Measurements from ENCODE around the gene ELP4. TPM values are rescaled to one million over a fixed set of nuclear protein-coding genes. Genes with fewer than 3 reads are reported as not detected.

ELP4 gene
- total and polyA plus RNA-seq, 9 of the 15 experiments (the other 6 are each of a cell fraction or from before 2014, with no cell fraction given) = 24.1 to 60.3 (median 38.7) TPM

DNA sequence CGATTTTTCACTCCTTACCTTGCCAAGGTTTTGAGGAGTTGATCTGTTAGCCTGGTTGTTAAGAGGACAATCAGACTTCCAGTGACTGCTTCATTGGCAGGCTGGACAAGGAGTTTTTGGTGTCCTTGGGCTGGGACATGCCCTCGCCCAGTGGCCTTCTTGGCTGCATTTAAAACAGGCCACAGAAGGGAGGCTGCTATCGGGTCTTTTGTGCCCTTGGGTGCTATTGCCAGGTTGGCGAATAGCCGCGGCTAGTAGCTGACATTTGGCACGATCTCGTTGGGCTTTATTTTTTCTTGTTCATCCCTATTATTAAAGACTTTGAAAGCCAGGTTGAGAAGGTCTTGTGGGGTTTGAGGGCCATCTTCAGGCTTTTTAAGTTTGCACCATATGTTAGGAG, 99.4 kb downstream of the ELP4 start:
- Histone ChIP-seq H3K27ac (ENCODE audit: extremely low read depth, low read depth, low read length) (no peak overlapping the region), H3K79me2 (ENCODE audit: control insufficient read depth, insufficient read depth, low read length) (no peaks in the 10 kb centered on the region), H3K4me2 (ENCODE audit: insufficient read depth, low read length) (no peak overlapping the region), H2AFZ (ENCODE audit: low read depth, low read length) (no peak overlapping the region), H3K9ac (ENCODE audit: insufficient read depth in 1 of 2, low read depth in 2 of 2, low read length in 2 of 2) (no peak overlapping the region), H3K27me3 (ENCODE audit: control insufficient read depth in 2 of 2, insufficient read depth in 2 of 2, low read length in 2 of 2) (no peaks in the 10 kb centered on the region), H4K20me1 (replicated peaks; ENCODE audit: control insufficient read depth, insufficient read depth, low read length) (no peaks in the 10 kb centered on the region), H3K4me1 (replicated peaks in 1 of 2; ENCODE audit: control insufficient read depth in 2 of 2, insufficient read depth in 2 of 2, low read length in 2 of 2) (no peaks in the 10 kb centered on the region), H3K9me3 (replicated peaks; ENCODE audit: control insufficient read depth, insufficient read depth, low read depth, low read length) (no peaks in the 10 kb centered on the region), H3K9me1 (ENCODE audit: control insufficient read depth, insufficient read depth, low read length) (no peaks in the 10 kb centered on the region), H3K36me3 (ENCODE audit: control insufficient read depth, insufficient read depth, low read length) (no peaks in the 10 kb centered on the region; the same call in 2 of the 3 replicates), H3K4me3 (no peak overlapping the region)
- intact Hi-C loops (cut with micrococcal nuclease) (no loop called here), in situ Hi-C loops (cut with MboI) (no loop called here)
- TF ChIP-seq PHF20 (IDR thresholded peaks at IDR 0.05; ENCODE audit: partially characterized antibody) (no peak), GABPB2 (CRISPR knock-in tag; conservative IDR thresholded peaks at IDR 0.05) (no peak)
- CTCF ChIA-PET (ENCODE audit: low intra/inter-chr PET ratio) = interaction anchor here (0.6 kb wide), 1 partner anchor 17 kb away, joined by 3 read pairs; no protein-coding TSS in a partner anchor
- no peak for ATAC-seq
- BruUV-seq (replicated peaks) = no TSS peak
- no peak for FAIRE-seq
- DNase-seq (ENCODE audit: extremely low read depth in 1 of 4, low spot score in 3 of 4) = no peak
- 81% methylated on average over 8 of the region's 8 CpGs for WGBS (ENCODE audit: insufficient coverage, low coverage, missing lambda C conversion rate)
- POLR2A ChIA-PET = interaction anchor here (1.4 kb wide), 1 partner anchor 11 kb away, joined by 3 read pairs; no protein-coding TSS in a partner anchor

DNA sequence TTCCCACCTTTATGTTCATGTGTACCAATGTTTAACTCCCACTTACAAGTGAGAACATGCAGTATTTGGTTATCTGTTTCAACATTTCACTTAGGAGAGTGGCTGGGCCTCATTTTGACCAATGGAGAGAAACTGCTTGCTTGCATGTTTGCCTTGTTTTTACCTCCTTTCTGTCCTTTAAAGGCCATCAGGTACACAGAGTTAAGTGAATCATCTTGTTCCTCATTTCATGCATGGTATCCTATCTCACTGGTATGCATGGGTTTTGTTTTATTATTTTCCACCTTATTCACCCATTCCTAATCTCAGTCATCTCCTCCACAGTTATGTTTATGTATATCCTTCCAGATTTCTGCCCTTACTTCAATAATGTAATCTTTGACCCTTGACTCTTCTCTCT, 101.0 kb downstream of the ELP4 start:
- intact Hi-C loops (cut with micrococcal nuclease) (no loop called here), in situ Hi-C loops (cut with MboI) (no loop called here)
- FAIRE-seq (no peak), ATAC-seq (no peak), DNase-seq (ENCODE audit: extremely low read depth in 1 of 4, low spot score in 3 of 4) (no peak)
- Histone ChIP-seq H3K4me3 (no peak overlapping the region), H3K36me3 (ENCODE audit: control insufficient read depth, insufficient read depth, low read length) (no peaks in the 10 kb centered on the region; the same call in 2 of the 3 replicates), H3K9me3 (replicated peaks; ENCODE audit: control insufficient read depth, insufficient read depth, low read depth, low read length) (no peaks in the 10 kb centered on the region), H2AFZ (ENCODE audit: low read depth, low read length) (no peak overlapping the region), H3K27ac (ENCODE audit: extremely low read depth, low read depth, low read length) (no peak overlapping the region), H3K79me2 (ENCODE audit: control insufficient read depth, insufficient read depth, low read length) (no peaks in the 10 kb centered on the region), H3K9me1 (ENCODE audit: control insufficient read depth, insufficient read depth, low read length) (no peaks in the 10 kb centered on the region), H3K27me3 (ENCODE audit: control insufficient read depth in 2 of 2, insufficient read depth in 2 of 2, low read length in 2 of 2) (no peaks in the 10 kb centered on the region), H3K4me1 (replicated peaks in 1 of 2; ENCODE audit: control insufficient read depth in 2 of 2, insufficient read depth in 2 of 2, low read length in 2 of 2) (no peaks in the 10 kb centered on the region), H3K9ac (ENCODE audit: insufficient read depth in 1 of 2, low read depth in 2 of 2, low read length in 2 of 2) (no peak overlapping the region), H3K4me2 (ENCODE audit: insufficient read depth, low read length) (no peak overlapping the region), H4K20me1 (replicated peaks; ENCODE audit: control insufficient read depth, insufficient read depth, low read length) (no peaks in the 10 kb centered on the region)
- peak; percentile 16; the same call in 1 of the 2 replicates for TF ChIP-seq C11orf30 (IDR thresholded peaks at IDR 0.05; ENCODE audit: low read depth)
- no peak for TF ChIP-seq KLF6 (CRISPR knock-in tag; IDR thresholded peaks at IDR 0.05; ENCODE audit: borderline replicate concordance)
- ChIA-PET POLR2A (no interaction called here), CTCF (ENCODE audit: low intra/inter-chr PET ratio) (no interaction called here)
- no TSS peak for BruUV-seq (replicated peaks)

Measured in K562 (cell line).